DMS 273 (cell line): ENCODE measurements around the gene PTGES.

Experiments
- DNase-seq: peaks from one replicate; lab custom pipeline; 2025; ENCODE audit not compliant: unreplicated experiment; lab: John Stamatoyannopoulos, UW

The PTGES gene

GRCh38 chr9:129696944-129697655, 55.7 kb downstream of the PTGES start:
- peak; percentile 85 for DNase-seq

GRCh38 chr9:129695870-129696269, 57.0 kb downstream of the PTGES start:
- no peak for DNase-seq

DNA sequence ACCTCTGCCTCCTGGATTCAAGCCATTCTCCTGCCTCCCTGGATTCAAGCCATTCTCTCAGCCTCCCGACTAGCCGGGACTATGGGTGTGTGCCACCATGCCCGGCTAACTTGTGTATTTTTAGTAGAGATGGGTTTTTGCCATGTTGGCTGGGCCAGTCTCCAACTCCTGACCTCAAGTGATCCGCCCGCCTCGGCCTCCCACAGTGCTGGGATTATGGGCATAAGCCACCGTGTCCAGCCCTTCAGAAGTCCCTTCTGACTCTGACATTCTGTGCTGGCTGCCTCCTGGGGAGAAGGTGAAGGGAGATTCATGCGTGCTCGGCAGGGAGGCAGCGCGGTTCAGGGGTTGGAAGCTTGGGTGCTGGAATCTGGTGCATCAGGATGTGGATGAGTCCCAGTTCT, 58.6 kb downstream of the PTGES start:
- DNase-seq: peak; percentile 23

DNA sequence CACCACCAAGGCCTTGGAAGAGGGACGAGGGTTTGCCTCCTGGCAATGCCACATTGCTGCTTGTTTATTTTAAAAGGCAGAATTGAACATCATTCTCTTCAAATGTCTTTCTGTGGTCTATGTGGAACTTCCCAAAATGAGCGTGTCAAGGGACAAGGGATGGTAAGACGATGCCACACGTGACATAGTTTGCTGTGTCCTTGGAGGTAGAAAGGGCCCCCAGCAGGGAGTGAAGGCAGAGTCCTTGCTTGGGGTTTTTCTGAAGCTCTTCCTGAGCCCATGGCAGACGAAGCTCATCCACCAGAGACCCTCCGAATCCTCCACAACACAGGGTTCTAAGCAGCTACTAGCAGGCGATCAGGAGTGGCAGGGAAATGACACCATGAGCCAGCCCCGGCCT, 59.1 kb downstream of the PTGES start:
- DNase-seq: no peak

DNA sequence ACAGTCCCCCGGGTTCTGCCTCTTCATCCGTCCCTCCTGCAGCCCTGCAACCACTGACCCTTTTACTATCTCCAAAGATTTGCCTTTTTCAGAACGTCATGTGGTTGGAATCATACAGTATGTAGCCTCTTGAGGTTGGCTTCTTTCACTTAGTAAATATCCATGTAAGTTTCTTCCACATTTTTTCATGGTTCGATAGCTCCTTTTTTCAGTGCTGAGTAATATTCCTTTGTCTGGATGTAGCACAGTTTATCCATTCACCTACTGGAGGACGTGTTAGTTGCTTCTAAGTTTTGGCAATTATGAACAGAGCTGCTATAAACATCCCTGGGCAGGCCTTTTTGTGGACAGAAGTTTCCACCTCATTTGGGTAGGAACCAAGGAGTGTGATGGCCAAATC, 60.3 kb downstream of the PTGES start:
- no peak for DNase-seq
